PC-3 (cell line): ENCODE measurements around the gene RAP1GAP. TPM values are rescaled to one million over a fixed set of nuclear protein-coding genes. Genes with fewer than 3 reads are reported as not detected.

Source experiments
- ATAC-seq: fragments of 200-7000 bp; cut with Tn5 transposase; 2 replicates; pipeline ENCODE4 v1.9.1; 2020; ENCODE audit warnings: mild to moderate bottlenecking, moderate library complexity
- BruUV-seq: library from RNA; stranded (reverse); fragments of 400-500 nt; replicated peaks from 2 replicates; lab custom pipeline; 2021; lab: Mats Ljungman, UMichigan
- CTCF ChIA-PET: fragments of 300-600 bp; sonication (Branson Sonifier 250); formaldehyde crosslinking; loops from one replicate; lab custom pipeline; 2022; ENCODE audit warnings: antibody characterized with exemption; lab: Charles Lee
- POLR2A ChIA-PET: fragments of 300-600 bp; sonication (Branson Sonifier 250); formaldehyde crosslinking; loops from one replicate; lab custom pipeline; 2022; ENCODE audit warnings: antibody characterized with exemption; ENCODE audit not compliant: unreplicated experiment; lab: Charles Lee
- DNase-seq: peaks from one replicate; pipeline ENCODE4 v3.0.0-alpha.2; 2015
- H2AFZ ChIP-seq: fragments of 300-600 bp; sonication (generic); 2 replicates; pipeline ENCODE4 v1.6.0; 2016; ENCODE audit warnings: antibody characterized with exemption, low read length
- H3F3A ChIP-seq: fragments of 300-600 bp; sonication (generic); one replicate; pipeline ENCODE4 v1.6.0; 2017; ENCODE audit warnings: antibody characterized with exemption, low read length, control low read depth, mild to moderate bottlenecking; ENCODE audit not compliant: unreplicated experiment
- H3K27ac ChIP-seq: fragments of 300-600 bp; sonication (generic); 2 replicates; pipeline ENCODE4 v1.5.1; 2016; ENCODE audit warnings: mild to moderate bottlenecking, low read length
- H3K27me3 ChIP-seq: fragments of 300-600 bp; sonication (generic); 2 replicates; pipeline ENCODE4 v1.6.1; 2016; ENCODE audit warnings: low read length, mixed read lengths
- H3K36me3 ChIP-seq: fragments of 300-600 bp; sonication (generic); 2 replicates; pipeline ENCODE4 v1.6.1; 2016; ENCODE audit warnings: low read depth, mixed run types, low read length, mixed read lengths
- H3K4me1 ChIP-seq: fragments of 300-600 bp; sonication (generic); 2 replicates; pipeline ENCODE4 v1.5.1; 2016; ENCODE audit warnings: low read length; ENCODE audit not compliant: insufficient read depth
- H3K4me2 ChIP-seq: fragments of 300-600 bp; sonication (generic); 2 replicates; pipeline ENCODE4 v1.6.0; 2016; ENCODE audit warnings: low read length
- H3K4me3 ChIP-seq: fragments of 300-600 bp; sonication (generic); 2 replicates; pipeline ENCODE4 v1.5.1; 2016; ENCODE audit warnings: mild to moderate bottlenecking, low read length, mixed read lengths
- H3K79me2 ChIP-seq: fragments of 300-600 bp; sonication (generic); 2 replicates; pipeline ENCODE4 v1.6.1; 2017; ENCODE audit warnings: low read length, mixed read lengths
- H3K9ac ChIP-seq: fragments of 300-600 bp; sonication (generic); 2 replicates; pipeline ENCODE4 v1.6.0; 2016; ENCODE audit warnings: mild to moderate bottlenecking, low read length
- H3K9me2 ChIP-seq: fragments of 300-600 bp; sonication (generic); replicated peaks from 2 replicates; pipeline ENCODE4 v1.6.1; 2016; ENCODE audit warnings: mixed run types, low read length, mixed read lengths
- H3K9me3 ChIP-seq: fragments of 300-600 bp; sonication (generic); 2 replicates; pipeline ENCODE4 v1.6.1; 2016; ENCODE audit warnings: low read length, mixed read lengths
- H4K20me1 ChIP-seq: fragments of 300-600 bp; sonication (generic); 2 replicates; pipeline ENCODE4 v1.6.1; 2016; ENCODE audit warnings: low read length, mixed read lengths
- EZH2 ChIP-seq: fragments of 300-600 bp; sonication (generic); IDR thresholded peaks from one replicate; pipeline ENCODE4 v1.6.1; 2017; ENCODE audit warnings: antibody characterized with exemption, mild to moderate bottlenecking, low read length; ENCODE audit not compliant: unreplicated experiment
- EZH2phosphoT487 ChIP-seq: fragments of 300-600 bp; sonication (generic); IDR thresholded peaks from 2 replicates; pipeline ENCODE4 v1.6.1; 2018; ENCODE audit warnings: mild to moderate bottlenecking, antibody characterized with exemption, low read length, borderline replicate concordance
- intact Hi-C: fragments of 100-400 bp; cut with micrococcal nuclease; formaldehyde crosslinking; loops from 2 replicates; pipeline ENCODE4 v1.9.0; 2023
- total RNA-seq: library from RNA; depleted of rRNA; stranded (reverse); fragments of >200 nt; gene quantifications from 2 replicates; pipeline ENCODE4 v1.2.3, GENCODE V29; 2014
- TF ChIP-seq, protein P1 (sequence below): fragments of 300-600 bp; sonication (generic); conservative IDR thresholded peaks from 2 replicates; pipeline ENCODE4 v1.5.1; 2017; ENCODE audit warnings: antibody characterized with exemption, low read depth, mild to moderate bottlenecking, low read length

The RAP1GAP gene
- total RNA-seq, 1 experiment from 2014 or later: 12.1 TPM

DNA sequence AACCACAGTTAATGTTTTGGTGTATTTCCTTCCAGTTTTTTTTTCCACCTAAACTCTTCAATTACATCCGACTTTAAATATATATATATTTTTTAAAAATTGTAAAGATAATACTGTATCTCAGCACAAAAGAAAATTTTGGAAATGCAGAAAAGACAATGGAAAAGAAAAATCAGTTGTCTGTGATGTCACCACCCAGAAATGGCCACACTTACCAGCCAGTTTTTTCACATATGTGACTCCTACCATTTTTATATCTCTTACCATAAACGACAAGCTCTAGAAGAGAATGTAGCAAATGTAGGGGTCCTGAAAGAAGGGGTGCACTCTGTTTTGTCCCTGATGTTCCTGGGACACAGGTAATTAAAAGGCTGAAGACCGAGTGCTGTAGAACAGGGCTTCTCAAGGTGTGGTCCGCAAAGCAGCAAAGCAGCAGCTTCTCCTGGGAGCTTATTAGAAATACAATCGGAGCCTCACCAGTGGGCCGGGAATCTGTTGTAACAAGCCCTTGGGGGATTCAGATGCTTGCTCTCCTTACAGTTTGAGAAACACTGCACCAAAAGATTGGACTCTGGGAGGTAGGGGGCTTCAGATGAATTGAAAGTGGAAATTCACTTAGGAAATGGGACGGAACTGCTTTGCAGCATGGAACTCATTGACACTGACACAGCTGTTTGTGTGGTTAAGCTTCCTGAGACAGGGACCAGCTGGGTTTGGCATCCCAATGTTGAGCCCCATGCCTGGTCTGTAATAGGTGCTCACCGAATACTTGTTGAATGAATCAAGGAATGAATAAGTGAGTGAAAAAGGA, 115.8 kb downstream of the RAP1GAP start:
- Histone ChIP-seq H3F3A (no peaks in the 10 kb centered on the region), H3K9me3 (no peaks in the 10 kb centered on the region), H2AFZ (no peak overlapping the region), H3K9me2 (no peaks in the 10 kb centered on the region), H3K4me3 (no peak overlapping the region), H3K4me2 (no peak overlapping the region), H4K20me1 (no peaks in the 10 kb centered on the region), H3K36me3 (no peaks in the 10 kb centered on the region), H3K9ac (no peak overlapping the region), H3K27ac (no peak overlapping the region), H3K79me2 (no peaks in the 10 kb centered on the region), H3K4me1 (no peaks in the 10 kb centered on the region), H3K27me3 (peaks cover 8% of the 10 kb centered on the region; the same call in 1 of the 2 replicates)
- ATAC-seq (no peak), DNase-seq (peak; percentile 6)
- CTCF ChIA-PET: no interaction called here
- no TSS peak for BruUV-seq
- POLR2A ChIA-PET: no interaction called here
- TF ChIP-seq EZH2phosphoT487 (no peak), EZH2 (no peak)
- TF ChIP-seq, protein P1, sequence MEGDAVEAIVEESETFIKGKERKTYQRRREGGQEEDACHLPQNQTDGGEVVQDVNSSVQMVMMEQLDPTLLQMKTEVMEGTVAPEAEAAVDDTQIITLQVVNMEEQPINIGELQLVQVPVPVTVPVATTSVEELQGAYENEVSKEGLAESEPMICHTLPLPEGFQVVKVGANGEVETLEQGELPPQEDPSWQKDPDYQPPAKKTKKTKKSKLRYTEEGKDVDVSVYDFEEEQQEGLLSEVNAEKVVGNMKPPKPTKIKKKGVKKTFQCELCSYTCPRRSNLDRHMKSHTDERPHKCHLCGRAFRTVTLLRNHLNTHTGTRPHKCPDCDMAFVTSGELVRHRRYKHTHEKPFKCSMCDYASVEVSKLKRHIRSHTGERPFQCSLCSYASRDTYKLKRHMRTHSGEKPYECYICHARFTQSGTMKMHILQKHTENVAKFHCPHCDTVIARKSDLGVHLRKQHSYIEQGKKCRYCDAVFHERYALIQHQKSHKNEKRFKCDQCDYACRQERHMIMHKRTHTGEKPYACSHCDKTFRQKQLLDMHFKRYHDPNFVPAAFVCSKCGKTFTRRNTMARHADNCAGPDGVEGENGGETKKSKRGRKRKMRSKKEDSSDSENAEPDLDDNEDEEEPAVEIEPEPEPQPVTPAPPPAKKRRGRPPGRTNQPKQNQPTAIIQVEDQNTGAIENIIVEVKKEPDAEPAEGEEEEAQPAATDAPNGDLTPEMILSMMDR: no peak
- intact Hi-C loops: no loop called here

DNA sequence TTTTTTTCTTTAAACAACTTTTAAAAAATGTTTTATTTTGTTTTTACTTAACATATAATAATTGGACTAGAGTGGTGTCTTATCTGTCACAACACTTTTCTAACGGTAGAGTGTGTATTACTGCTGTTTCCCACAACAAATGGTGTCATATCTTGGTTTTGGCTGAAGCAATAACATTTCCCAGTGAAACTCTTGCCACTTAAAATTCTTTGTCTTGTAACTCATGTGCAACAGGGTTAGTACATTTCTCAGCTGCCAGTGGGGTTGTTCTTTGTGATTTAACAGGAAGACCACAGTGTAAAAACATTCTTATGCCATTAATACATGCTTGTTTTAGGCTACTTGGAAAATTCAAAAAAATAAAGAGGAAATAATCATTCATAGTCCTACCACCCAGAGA, 116.4 kb downstream of the RAP1GAP start:
- Histone ChIP-seq H3K9me2 (no peaks in the 10 kb centered on the region), H3K9ac (no peak overlapping the region), H3K79me2 (no peaks in the 10 kb centered on the region), H3K4me1 (no peaks in the 10 kb centered on the region), H3K4me2 (no peak overlapping the region), H3K36me3 (no peaks in the 10 kb centered on the region), H3K27me3 (peaks cover 8% of the 10 kb centered on the region; the same call in 1 of the 2 replicates), H3K9me3 (no peaks in the 10 kb centered on the region), H3F3A (no peaks in the 10 kb centered on the region), H2AFZ (no peak overlapping the region), H3K27ac (no peak overlapping the region), H3K4me3 (no peak overlapping the region), H4K20me1 (no peaks in the 10 kb centered on the region)
- no peak for TF ChIP-seq EZH2phosphoT487
- no peak for TF ChIP-seq EZH2
- TF ChIP-seq, protein P1: no peak
- intact Hi-C loops: no loop called here
- DNase-seq: no peak
- POLR2A ChIA-PET: no interaction called here
- CTCF ChIA-PET: no interaction called here
- no peak for ATAC-seq
- BruUV-seq: no TSS peak

DNA sequence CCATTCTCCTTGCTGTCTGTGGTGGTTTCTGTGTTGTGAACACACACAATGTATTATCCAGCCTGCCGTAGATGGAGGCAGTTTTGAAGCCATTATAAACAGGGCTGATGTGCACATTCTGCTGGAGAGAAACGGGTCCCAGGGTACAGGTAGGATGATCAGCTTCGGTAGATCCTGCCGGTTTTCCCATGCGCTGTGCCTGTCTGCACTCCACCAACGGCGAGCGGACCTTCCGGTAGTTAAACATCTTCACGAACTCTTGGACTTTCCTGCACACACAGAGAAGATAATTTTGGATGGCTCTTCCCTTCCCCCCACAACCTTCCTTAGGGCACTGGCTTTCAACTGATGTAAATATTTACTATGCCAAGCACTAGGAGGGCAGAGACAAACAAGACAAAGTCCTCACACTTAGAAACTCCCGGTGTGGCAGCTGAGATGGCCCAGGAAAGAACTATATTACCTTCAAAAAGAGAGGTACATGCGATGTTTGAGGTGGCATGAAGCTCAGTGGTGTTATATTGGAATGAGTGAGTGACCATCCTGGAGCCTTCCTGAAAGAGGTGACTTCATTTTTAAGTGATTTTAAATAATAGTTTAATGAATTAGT, 118.2 kb downstream of the RAP1GAP start:
- TF ChIP-seq, protein P1: no peak
- TF ChIP-seq EZH2phosphoT487: no peak
- TF ChIP-seq EZH2: no peak
- intact Hi-C loops: no loop called here
- Histone ChIP-seq H3K9me3 (no peaks in the 10 kb centered on the region), H3K27me3 (peaks cover 8% of the 10 kb centered on the region; the same call in 1 of the 2 replicates), H3K36me3 (no peaks in the 10 kb centered on the region), H3K27ac (no peak overlapping the region), H3K4me1 (no peaks in the 10 kb centered on the region), H3K9me2 (no peaks in the 10 kb centered on the region), H3K79me2 (no peaks in the 10 kb centered on the region), H3K4me2 (peak overlapping the region; percentile 34; the same call in 1 of the 2 replicates), H3K9ac (no peak overlapping the region), H4K20me1 (no peaks in the 10 kb centered on the region), H3F3A (no peaks in the 10 kb centered on the region), H2AFZ (peak overlapping the region; percentile 61; the same call in 1 of the 2 replicates), H3K4me3 (no peak overlapping the region)
- ChIA-PET CTCF (no interaction called here), POLR2A (no interaction called here)
- ATAC-seq (no peak), DNase-seq (no peak)
- no TSS peak for BruUV-seq
